NCI-H1048 (cell line): ENCODE data around the gene SCP2.
"Not testable (repeated sequence)": the region's sequence is repeated elsewhere in the genome, so short reads cannot be mapped to it uniquely, and the experiment has no call there.

Experiments used
- DNase-seq: peaks from one replicate; lab custom pipeline; 2025; lab: John Stamatoyannopoulos, UW

SCP2 gene

DNA sequence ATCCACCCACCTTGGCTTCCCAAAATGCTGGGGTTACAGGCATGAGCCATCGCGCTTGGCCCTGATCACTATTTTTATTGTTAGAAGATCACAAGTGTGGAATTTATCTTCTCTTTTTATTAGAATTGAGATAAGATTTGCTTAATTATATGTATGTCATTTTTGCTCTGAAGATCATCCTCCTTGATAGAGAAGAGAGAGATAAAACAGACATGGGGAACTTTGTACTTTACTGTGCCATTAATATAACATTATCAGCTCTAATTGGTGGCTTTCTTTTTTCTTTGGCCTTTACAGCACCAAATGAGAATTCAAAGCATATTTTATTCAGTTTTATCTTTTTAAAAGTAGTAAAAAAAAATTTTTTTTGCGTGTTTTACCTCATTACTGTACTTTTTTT lies 46.8 kb downstream of the SCP2 start:
- DNase-seq: no peak

DNA sequence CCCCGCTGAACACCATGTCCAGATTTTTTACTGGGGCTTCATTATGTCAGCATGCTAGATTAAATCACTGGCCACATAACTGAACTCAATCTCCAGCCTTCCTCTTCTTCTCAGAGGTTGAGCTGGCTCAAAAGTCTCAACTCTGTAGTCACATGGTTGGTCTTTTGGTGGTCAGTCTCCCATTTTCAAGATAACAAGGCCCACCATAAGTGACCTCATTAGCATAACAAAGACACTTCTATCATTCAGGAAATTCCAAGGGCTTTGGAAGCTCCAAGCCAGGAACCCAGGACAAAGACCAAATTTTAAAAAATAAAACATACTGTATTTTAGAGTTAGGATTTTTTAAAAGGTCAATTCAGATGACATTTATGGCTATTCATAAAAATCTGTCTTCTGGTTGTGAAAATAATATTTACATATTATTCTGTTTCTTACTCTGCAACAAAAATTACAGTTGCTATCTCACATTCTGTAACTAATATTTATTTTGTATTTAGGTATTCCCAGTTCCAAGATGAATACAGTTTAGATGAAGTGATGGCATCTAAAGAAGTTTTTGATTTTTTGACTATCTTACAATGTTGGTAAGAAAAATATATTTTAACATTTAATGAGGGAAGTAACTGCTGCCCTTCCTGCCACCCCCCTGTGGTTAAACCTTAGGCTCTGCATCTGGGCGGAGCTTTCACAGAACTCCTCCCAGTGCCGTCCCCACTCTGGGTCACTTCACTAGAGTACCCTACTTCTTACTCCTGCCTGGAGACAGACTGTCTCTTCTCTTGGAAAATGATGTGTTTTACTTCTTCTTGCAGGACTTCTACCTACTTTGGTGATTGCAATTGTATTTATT lies 49.3 kb downstream of the SCP2 start:
- DNase-seq: no peak

DNA sequence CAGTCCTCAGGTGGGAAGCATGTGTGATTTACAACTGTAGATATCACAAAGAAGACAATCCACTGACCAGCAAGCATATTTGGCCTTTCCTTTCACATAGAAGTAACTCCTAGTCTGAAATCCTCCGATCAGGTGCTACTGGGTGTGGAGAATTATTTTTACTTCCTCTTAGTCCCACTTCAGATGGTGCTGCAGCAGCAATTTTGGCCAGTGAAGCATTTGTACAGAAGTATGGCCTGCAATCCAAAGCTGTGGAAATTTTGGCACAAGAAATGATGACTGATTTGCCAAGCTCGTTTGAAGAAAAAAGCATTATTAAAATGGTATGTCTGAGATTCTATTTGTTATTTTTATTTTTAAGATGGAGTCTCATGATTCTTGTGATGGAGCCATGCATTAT lies 51.0 kb downstream of the SCP2 start:
- no peak for DNase-seq

DNA sequence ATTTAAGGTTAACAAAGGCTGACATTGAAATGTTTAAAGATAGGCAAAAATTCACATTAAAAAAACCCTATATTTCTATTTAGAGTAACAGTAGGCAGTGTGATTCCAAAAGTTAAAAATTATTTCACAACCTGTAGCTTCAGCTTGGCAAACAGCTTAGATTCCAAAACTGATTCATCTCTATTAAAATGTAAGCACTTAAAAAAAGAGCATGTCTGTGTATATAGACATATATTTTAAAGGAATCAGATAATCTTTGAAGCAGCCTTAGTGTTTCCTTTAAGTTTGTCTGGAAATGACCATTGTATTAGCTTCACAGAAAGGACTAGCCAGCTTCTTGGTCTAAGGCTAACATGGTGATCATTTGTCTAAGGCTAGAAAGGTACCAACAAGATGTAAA lies 65.7 kb downstream of the SCP2 start:
- not testable (repeated sequence) for DNase-seq

DNA sequence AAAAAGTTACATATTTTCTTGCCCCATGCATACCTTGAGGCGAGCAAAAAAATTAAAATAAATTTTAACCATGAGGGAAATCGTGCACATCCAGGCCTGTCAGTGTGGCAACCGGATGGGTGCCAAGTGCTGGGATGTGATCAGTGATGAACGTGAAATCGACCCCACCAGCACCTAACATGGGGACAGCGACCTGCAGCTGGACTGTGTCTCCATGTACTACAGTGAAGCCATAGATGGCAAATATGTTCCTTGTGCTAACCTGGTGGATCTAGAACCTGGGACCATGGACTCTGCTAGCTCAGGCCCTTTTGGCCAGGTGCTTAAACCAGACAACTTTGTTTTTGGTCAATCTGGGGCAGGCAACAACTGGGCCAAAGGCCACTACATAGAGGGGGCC lies 67.6 kb downstream of the SCP2 start:
- no peak for DNase-seq

DNA sequence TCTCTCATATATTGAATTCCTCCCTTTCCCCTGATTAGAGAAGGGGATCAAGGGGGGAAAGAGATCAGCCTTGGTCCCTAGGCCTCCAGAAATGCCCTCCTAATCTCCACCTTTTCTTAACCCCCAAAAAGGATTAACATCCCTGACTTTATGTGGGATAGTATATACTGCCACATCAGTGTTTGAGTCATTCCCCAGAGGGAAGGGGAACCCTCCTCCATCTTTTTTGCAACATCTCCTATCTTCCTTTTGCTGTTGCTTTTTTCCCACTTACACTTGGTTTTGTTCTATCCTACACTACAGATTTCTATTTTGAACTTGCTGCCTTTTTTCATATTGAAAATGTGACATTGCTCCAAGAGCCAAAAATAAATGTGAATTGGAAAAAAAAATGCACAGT lies 69.6 kb downstream of the SCP2 start:
- no peak for DNase-seq

DNA sequence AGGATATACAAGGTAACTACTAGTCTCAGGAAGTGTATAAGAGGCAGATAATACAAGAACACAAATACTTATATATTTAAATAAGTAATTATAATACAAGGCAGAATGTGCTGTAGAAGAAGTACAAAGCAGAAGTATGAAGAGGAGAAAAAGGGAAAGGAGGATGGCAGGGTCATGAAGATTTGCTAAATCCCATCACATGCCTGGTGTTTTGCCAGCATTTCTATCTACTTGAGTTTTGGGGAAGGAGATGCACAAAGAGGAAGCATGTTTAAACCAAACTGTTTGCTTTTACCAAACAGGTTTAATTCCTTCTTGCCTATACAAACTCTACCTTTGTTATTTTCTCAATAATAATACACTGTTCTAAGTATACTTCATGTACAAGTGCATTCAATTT lies 74.1 kb downstream of the SCP2 start:
- DNase-seq: no peak

DNA sequence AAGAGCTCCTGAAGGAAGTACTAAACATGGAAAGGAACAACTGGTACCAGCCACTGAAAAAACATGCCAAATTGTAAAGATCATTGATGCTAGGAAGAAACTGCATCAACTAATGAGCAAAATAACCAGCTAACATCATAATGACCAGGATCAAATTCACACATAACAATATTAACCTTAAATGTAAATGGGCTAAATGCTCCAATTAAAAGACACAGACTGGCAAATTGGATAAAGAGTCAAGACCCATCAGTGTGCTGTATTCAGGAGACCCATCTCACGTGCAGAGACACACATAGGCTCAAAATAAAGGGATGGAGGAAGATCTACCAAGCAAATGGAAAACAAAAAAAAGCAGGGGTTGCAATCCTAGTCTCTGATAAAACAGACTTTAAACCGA lies 79.5 kb downstream of the SCP2 start:
- not testable (repeated sequence) for DNase-seq

DNA sequence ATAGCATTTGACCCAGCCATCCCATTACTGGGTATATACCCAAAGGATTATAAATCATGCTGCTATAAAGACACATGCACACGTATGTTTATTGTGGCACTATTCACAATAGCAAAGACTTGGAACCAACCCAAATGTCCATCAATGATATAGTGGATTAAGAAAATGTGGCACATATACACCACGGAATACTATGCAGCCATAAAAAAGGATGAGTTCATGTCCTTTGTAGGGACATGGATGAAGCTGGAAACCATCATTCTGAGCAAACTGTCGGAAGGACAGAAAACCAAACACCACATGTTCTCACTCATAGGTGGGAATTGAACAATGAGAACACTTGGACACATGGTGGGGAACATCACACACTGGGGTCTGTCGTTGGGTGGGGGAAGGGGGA lies 83.2 kb downstream of the SCP2 start:
- not testable (repeated sequence) for DNase-seq

DNA sequence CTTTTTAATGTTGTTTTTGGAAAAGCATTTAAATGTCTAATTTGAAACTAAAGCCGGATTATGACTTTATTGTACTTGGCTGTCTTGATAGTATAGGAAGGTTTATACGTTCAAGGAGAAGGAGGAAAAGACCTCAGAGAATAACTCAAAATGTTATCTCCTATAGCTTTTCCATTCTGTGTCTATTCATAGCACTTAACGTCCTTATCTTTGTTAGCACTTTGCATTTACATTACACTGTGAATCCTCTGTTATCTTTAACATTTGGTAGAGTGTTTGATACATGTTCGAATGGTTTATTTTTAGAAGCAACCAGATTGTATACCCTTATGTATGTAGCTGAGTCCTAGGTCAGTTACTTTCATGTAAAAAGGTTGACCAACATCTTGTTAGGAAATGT lies 84.1 kb downstream of the SCP2 start:
- no peak for DNase-seq

DNA sequence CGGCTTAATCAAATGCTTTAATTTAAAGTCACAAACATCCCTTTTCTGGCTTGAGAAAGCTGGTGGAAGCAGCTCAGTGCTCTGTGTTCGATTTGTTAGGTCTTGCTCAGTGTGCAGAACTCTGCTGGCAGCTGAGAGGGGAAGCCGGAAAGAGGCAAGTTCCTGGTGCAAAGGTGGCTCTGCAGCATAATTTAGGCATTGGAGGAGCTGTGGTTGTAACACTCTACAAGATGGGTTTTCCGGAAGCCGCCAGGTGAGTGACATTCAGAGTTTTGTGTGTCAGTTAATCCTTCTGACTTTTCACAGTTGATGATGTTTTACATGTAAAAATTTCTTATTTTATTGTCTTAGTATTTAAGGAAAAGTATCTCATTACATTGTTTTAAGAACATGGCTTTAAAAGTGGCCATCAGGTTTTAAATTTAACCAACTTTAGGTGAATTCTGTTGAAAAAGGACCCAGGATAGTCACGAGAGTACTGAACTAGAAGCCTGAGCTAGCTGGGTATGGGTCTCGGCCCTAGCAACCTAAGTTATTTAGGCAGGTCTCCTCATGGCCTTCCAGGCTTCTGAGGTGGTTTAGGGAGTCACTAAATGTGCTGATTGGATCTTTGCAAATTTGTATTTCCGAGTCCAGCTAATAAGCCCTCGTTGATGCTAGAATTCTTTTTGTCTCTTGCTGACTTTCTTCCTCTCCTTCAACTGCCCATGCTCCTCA lies 87.9 kb downstream of the SCP2 start:
- peak; percentile 26 for DNase-seq

DNA sequence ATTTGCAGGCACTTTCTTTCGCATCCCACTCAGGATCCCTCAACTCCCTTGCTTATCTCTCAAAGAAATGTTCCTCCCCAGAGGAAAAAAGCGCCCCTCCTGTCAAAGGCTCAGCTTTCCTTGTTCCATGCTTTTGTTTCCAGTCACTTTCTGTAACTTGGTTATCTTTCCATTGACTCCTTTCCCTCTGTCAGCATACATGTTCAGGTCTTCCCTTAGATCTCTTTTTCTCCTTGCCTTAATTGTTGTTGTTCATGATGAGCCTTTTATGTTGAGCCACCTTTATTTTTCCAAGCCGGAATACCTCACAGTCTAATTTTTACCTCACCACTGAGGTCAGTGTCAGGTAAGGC lies 88.4 kb downstream of the SCP2 start:
- no peak for DNase-seq

DNA sequence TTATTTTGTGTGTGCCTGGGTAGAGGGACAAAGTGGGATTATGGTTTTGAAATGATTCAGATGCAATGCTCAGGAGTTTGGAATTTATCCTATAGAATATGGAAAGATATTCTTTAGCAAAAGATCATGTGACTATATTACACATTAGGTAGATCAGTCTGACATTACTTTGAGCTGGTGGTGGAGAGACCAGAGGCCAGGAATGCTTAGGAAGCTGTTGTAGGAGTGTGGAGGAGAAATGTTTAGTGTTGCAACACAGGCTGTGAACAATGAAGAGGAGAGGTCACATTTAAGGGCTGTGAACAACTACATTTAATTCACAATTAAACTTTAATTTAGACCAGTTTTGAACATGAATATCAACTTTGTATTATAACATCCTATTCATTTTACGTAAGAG lies 89.6 kb downstream of the SCP2 start:
- no peak for DNase-seq

DNA sequence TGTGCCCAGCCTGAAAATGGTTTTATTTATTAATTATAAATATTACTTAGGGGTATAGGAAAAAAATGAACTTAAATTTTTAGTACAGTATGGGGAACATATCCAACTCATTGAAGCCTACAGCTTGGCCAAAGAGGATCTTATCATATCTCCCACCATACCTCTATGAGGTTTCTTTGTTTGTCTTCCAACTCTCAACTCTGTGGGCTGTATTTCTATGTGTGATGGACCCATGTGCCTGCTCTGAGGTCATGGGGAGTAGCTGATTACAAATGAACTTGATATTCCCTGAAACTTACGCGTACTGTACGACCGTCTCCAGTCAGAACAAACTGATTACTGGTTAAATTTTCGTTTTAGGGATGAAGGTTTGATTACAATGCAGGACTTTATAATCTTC lies 93.5 kb downstream of the SCP2 start:
- DNase-seq: no peak

DNA sequence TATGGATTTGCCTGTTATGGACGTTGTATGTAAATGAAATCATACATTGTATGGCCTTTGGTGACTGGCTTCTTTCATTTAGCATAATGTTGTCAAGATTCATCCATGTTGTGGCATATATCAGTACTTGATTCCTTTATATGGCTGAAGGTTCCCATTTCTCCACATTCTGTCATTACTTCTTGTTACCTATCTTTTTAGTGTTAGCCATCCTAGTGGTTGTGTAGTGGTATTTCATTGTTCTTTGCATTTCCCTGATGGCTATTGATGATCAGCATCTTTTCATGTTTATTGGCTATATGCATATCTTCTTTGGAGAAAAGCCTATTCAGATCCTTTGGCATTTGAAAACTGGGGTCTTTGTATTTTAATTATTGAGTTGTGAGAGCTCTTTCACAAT lies 95.1 kb downstream of the SCP2 start:
- no peak for DNase-seq

DNA sequence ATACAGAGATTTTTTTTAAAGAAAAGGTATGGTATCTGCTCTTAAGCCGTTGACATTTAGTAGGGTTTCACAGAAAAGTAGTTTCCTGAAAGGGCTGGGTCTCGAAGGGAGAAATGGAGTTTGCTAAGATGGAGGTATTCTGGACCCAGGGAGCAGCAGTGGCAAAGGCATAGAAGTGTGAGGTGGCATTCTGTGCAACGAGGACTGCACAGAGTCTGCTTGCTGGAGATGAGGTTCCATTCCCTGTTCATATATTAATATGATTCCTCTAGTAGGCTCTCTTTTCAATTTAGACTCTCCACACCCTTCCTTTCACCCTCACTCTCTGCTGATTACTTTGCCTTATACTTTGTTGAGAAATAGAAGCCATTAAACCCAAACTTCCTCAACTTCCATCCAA lies 96.5 kb downstream of the SCP2 start:
- no peak for DNase-seq

DNA sequence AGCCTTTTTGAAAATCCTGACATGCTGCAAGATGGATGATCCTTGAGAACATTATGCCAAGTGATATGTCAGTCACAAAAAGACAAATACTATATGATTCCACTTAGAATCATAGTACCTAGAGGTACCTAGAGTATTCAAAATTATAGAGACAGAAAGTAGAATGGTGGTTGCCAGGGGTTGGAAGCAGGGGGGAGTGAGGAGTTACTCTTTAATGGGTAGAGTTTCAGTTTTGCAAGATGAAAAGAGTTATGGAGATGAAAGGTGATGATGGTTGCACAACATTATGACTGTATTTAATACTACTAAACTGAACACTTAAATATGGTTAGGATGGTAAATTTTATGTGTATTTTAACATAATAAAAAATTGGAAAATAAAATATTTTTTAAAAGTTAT lies 97.0 kb downstream of the SCP2 start:
- no peak for DNase-seq

DNA sequence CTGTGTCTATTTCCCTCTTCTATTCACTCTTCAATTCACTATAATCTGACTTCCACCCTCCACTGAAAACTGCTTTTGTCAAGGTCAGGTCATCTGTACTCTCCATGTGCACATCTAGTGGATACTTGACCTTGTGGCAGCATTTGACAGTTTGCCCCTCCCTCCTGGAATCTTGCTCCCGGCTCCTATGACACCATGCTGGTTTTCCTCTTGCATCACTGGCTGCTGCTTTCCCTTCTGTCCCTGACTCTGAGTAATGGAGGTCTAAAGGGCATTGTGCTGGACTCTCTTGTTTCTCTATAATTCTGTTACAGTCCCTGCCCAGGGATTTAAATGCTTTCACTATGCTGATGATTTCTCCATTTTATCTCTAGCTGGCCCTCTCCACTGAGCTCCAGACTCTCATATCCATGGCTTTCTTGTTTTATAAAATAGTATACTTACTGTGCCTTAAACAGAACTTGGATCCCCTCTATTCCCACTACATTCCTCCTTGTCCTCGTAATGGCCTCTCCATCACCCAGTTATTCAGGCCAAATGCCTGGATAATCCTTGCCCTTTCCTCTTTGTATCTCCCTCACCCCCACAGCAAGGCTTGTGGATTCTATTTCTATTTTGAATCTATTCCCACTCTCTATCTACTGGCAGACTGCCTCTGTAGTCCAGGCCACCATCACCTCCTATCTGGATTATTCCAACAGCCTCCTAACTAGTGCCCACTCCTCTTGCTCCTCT lies 98.1 kb downstream of the SCP2 start:
- DNase-seq: no peak

DNA sequence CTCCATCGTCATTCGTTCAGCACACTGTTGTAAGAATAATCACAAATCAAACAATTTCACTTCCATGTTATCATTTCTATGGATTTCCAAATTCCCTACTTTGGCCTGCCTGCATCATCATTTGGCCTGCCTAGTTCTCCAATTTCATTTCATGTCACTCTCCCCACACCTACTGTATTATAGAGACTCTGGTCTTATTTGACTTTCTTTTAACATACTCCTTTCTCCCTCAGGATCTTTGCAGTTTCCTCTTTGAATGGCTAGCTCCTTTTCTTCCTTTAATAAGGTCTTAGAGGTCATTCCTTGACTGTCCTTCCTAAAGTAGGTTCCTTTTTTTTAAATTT lies 98.7 kb downstream of the SCP2 start:
- no peak for DNase-seq

DNA sequence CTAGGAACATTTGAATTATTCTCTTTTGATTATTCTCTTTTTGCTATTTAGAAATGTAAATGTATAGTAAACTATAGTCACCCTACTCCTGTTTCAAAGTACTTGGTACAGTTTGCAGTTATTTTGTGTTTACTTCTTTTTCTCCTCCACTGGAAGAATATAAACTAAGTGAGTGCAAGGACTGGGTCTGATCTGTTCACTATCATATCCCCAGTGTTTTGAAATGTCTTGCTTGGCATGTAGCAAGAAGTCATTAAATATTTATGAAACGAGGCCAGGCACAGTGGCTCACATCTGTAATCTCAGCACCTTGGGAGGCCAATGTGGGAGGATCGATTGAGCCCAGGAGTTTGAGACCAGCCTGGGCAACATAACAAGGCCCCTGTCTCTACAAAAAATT lies 99.2 kb downstream of the SCP2 start:
- DNase-seq: no peak

DNA sequence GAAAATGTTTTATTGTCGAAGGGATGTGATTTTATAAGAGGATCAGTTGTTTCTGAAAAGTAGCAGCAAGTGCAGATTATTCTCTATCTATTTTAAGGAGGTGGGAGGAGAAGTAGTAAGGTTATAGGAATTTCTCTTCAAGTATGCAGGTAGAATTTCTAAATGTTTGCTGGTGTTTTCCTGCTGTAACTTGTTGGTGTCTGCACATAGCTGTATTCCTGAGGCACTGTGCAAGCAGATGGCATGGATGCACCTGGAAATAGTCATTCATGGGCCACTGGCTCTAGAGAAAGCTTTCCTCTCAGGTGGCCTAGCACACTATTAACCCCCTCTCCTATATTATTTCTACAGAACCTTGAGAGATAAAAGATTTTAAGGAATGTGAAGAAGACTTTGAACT lies 104.7 kb downstream of the SCP2 start:
- DNase-seq: no peak

DNA sequence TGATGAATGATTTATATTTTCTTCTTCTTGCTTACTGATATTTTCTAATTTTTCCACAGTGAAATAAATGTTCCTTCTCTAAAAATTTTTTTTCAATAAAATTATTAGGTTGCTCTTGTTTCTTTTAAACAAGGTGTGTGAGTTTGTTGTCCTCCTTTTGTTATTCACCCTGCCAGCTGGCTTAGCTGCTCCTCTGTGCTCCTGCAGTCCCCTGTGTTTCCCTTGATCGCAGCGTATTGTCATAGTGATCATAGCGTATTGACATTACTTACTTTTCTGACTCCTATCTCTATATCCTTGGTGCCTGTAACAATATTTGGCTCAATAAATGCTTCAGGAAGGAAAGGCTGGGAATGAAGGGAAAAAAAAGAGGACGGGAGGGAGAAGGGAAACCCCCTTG lies 110.1 kb downstream of the SCP2 start:
- no peak for DNase-seq

DNA sequence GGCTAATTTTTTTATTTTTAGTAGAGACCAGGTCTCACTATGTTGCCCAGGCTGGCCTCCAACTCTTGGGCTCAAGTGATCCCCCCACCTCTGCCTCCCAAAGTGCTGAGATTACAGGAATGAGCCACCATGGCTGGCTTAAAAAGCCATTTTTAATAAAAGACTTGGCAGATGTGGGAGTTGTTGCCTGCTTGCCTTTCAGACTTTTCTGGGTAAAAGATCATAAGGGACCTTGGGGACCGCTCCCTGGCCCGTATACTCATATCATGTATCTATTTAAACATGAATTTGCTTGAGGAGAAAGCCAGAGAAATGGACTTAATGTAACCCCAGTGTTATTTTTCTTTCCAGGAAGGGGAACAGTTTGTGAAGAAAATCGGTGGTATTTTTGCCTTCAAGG lies 111.5 kb downstream of the SCP2 start:
- DNase-seq: no peak
